Breast epithelium (tissue), 4 donors: ENCODE data around the gene TNNT1. TPM values are rescaled to one million over a fixed set of nuclear protein-coding genes. Genes with fewer than 3 reads are reported as not detected.

ENCODE experiments used
- DNase-seq, 2 donors: peaks; one replicate each; pipeline ENCODE4 v3.0.0-alpha.2; 2019; ENCODE audit warnings: low spot score in 2 of 2
- H3K27ac ChIP-seq, 2 donors: fragments of 200-600 bp; sonication (generic) in 1 of 2; one replicate each; pipeline ENCODE4 v1.5.1; 2016 to 2019; ENCODE audit warnings: mild to moderate bottlenecking in 1 of 2
- H3K27me3 ChIP-seq, 2 donors: fragments of 200-600 bp; sonication (generic) in 1 of 2; one replicate each; pipeline versions ENCODE4 v1.5.1 to v1.6.0; 2017 to 2019; ENCODE audit warnings: control low read depth in 1 of 2, mild to moderate bottlenecking in 1 of 2
- H3K36me3 ChIP-seq: fragments of 200-600 bp; one replicate; pipeline ENCODE4 v1.5.1; 2019
- H3K4me1 ChIP-seq, 2 donors: fragments of 200-600 bp; sonication (generic); one replicate each; pipeline ENCODE4 v1.5.1; 2016 to 2019; ENCODE audit warnings: control low read depth in 1 of 2
- H3K4me3 ChIP-seq, 3 donors: fragments of 200-600 bp; sonication (generic); 1 replicate in 2 of 3; 2 replicates in 1 of 3; pipeline ENCODE4 v1.5.1; 2016 to 2019; ENCODE audit warnings: mild to moderate bottlenecking in 3 of 3, moderate library complexity in 2 of 3
- H3K9me3 ChIP-seq, 2 donors: fragments of 200-600 bp; sonication (generic) in 1 of 2; one replicate each; pipeline ENCODE4 v1.5.1; 2016 to 2019; ENCODE audit warnings: control low read depth in 1 of 2
- POLR2A ChIP-seq: fragments of 450-650 bp; IDR thresholded peaks from one replicate; pipeline ENCODE4 v1.6.1; 2016; ENCODE audit warnings: antibody characterized with exemption, mild to moderate bottlenecking, moderate library complexity
- POLR2AphosphoS5 ChIP-seq, 3 donors: sonication (generic); formaldehyde crosslinking; IDR thresholded peaks; one replicate each; pipeline ENCODE4 v1.6.1; 2017; ENCODE audit warnings: antibody characterized with exemption in 3 of 3
- intact Hi-C: fragments of 100-400 bp; cut with DNase I; formaldehyde crosslinking; loops from one replicate; pipeline ENCODE4 v1.15.1; 2023; ENCODE audit warnings: low total_unique reads
- total RNA-seq, 3 donors: library from RNA; depleted of rRNA; stranded (reverse); fragments of >200 nt; gene quantifications; one replicate each; pipeline ENCODE4 v1.1.0, GENCODE V29; 2016
- TF ChIP-seq, protein P1 (sequence below), 3 donors: fragments of 450-650 bp; IDR thresholded peaks; one replicate each; pipeline ENCODE4 v1.5.1; 2016 to 2017; ENCODE audit warnings: antibody characterized with exemption in 3 of 3, mild to moderate bottlenecking in 3 of 3, moderate library complexity in 3 of 3

TNNT1 gene
- total RNA-seq, 3 donors from 2014 or later, result 3.7 to 7.2 TPM; not detected in 1

DNA sequence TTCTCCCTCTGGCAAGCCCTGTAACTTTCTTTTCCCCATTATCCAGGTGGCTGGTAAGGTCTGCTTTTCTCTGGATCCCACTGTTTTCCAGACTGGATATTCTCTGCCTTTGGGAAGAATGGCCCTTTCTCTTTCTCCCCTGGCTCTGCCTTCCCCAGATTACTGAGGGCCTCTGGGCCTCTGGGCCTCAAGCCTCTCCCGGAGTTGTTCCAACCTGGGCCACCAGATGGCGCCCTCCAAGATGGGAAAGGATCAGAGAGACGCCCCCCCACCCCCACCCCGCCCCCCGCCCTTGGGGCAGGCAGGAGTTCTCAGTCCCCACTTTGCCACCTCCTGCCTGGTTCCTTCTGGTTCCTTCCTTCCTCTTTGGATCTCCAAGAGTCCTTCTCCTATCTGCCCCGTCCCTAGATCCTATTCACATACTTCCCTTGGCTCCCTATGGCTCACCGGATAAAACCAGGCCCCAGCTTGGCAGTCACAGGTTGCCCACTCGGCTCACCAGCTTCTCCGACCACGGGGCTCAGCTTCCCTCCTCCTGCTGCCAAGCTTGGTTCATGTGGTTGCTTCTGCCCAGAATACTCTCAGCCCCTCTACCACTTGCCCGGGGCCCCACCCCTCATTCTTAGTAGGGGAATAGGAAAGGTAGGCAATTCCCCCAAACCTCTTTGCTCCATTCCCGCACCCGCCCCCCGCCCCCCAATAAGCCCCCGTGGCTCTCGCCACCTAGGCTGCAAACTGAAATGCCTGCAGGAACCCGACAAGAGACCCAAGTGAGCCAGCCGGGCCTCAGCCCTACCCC is 60.3 kb downstream of the TNNT1 start:
- Histone ChIP-seq H3K36me3 (peaks cover 6% of the 10 kb centered on the region), H3K4me1 (peaks cover 0 to 6% of the 10 kb centered on the region in 2 donors), H3K4me3 (no peak overlapping the region), H3K27me3 (no peaks in the 10 kb centered on the region), H3K9me3 (no peaks in the 10 kb centered on the region), H3K27ac (peak overlapping the region in 1 of 2 donors; percentile 7)
- no peak for TF ChIP-seq POLR2AphosphoS5 (IDR thresholded peaks at IDR 0.05)
- TF ChIP-seq POLR2A, result no peak
- TF ChIP-seq, protein P1, sequence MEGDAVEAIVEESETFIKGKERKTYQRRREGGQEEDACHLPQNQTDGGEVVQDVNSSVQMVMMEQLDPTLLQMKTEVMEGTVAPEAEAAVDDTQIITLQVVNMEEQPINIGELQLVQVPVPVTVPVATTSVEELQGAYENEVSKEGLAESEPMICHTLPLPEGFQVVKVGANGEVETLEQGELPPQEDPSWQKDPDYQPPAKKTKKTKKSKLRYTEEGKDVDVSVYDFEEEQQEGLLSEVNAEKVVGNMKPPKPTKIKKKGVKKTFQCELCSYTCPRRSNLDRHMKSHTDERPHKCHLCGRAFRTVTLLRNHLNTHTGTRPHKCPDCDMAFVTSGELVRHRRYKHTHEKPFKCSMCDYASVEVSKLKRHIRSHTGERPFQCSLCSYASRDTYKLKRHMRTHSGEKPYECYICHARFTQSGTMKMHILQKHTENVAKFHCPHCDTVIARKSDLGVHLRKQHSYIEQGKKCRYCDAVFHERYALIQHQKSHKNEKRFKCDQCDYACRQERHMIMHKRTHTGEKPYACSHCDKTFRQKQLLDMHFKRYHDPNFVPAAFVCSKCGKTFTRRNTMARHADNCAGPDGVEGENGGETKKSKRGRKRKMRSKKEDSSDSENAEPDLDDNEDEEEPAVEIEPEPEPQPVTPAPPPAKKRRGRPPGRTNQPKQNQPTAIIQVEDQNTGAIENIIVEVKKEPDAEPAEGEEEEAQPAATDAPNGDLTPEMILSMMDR (IDR thresholded peaks at IDR 0.05), result peak in 2 of 3 donors; percentile 27 to 32
- DNase-seq, result peak in 1 of 2 donors; percentile 76
- intact Hi-C loops, result no loop called here

DNA sequence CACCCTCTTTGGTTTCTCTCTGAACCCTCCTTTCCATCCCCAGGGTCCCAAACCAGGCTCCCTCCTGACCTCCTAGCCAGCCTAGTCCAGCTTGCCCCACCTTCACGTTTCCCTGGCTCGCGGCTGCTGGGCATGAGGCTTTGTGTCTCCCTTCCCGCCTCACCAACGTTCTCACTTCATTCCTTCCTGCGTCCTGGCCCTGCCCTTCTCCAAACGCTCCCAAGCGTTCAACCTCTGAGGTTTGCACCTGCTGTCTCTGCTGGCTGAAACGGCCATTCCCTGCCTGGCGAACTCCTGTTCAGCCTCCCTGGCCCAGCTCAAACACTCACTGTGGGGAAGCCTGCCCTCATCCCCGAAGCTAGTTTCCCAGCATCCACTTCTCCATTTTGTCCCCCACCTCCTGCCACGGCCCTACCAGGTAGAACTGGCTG is 61.0 kb downstream of the TNNT1 start:
- no peak for DNase-seq
- peak overlapping the region in 1 of 2 donors; percentile 7 for H3K27ac ChIP-seq
- intact Hi-C loops, result no loop called here
- H3K9me3 ChIP-seq, result no peaks in the 10 kb centered on the region
- peaks cover 6% of the 10 kb centered on the region for H3K36me3 ChIP-seq
- TF ChIP-seq POLR2A, result no peak
- no peak for TF ChIP-seq POLR2AphosphoS5 (IDR thresholded peaks at IDR 0.05)
- TF ChIP-seq, protein P1 (IDR thresholded peaks at IDR 0.05), result no peak
- peak overlapping the region in 2 of 3 donors; percentile 34 to 67 for H3K4me3 ChIP-seq
- H3K4me1 ChIP-seq, result peaks cover 0 to 6% of the 10 kb centered on the region in 2 donors
- peaks cover 0 to 5% of the 10 kb centered on the region in 2 donors for H3K27me3 ChIP-seq

DNA sequence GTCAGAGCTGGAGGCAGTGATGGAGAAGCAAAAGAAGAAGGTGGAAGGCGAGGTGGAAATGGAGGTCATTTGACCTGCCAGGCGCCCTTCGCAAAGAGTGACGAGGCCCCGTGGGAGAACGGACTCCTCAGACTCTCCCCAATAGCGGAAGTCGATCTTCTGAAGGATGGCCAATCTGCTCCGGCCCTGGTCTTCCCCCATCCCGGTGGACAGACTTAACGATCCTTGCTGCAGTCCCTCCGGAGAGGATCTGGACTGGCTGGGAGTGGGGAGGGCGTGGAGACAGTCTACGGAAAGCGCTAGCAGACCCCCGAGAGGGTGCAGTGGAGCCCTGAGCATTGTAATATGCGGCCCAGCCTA is 61.5 kb downstream of the TNNT1 start:
- DNase-seq, result no peak
- H3K27ac ChIP-seq, result no peak overlapping the region
- H3K27me3 ChIP-seq, result peaks cover 0 to 11% of the 10 kb centered on the region in 2 donors
- H3K4me3 ChIP-seq, result peak overlapping the region; percentile 34 to 67 (median 45)
- intact Hi-C loops, result no loop called here
- H3K36me3 ChIP-seq, result peaks cover 6% of the 10 kb centered on the region
- H3K4me1 ChIP-seq, result peaks cover 0 to 6% of the 10 kb centered on the region in 2 donors
- TF ChIP-seq POLR2AphosphoS5 (IDR thresholded peaks at IDR 0.05), result no peak
- TF ChIP-seq POLR2A, result no peak
- TF ChIP-seq, protein P1 (IDR thresholded peaks at IDR 0.05), result no peak
- no peaks in the 10 kb centered on the region for H3K9me3 ChIP-seq

DNA sequence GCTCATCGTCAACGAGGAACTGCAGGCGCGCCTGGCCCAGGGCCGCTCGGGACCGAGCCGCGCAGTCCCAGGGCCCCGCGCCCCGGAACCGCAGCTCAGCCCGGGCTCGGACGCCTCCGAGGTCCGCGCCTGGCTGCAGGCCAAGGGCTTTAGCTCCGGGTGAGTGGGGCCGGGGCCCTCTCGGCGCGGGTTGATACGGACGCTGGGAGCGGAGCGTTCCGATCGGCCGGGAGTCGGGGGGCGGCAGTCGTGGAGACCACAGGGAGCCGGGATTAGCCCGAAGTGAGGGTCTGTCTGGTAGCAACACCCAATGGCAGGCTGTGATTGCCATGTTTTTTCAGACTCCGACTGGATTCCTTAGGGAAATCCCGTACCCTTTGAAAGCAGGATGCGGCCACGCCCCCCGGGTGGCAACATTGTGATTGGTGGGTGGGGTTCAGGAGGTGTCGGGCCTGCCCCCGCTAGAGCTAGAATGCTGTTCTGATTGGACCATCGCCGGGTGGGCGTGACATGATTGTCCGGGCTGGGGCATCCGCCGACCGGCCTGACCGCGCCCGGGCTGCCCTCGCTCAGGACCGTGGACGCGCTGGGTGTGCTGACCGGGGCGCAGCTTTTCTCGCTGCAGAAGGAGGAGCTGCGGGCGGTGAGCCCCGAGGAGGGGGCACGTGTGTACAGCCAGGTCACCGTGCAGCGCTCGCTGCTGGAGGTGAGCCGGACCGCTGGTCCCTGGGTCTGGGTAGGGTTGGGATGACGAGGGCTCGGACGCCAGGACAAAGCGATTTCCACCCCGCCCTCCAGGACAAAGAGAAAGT is 62.1 kb downstream of the TNNT1 start:
- peak overlapping the region; percentile 34 to 67 (median 45) for H3K4me3 ChIP-seq

More for the DNA sequence above, 62.1 kb downstream of the TNNT1 start:
- no peak overlapping the region for H3K27ac ChIP-seq
- H3K9me3 ChIP-seq, result no peaks in the 10 kb centered on the region
- peaks cover 6% of the 10 kb centered on the region for H3K36me3 ChIP-seq
- intact Hi-C loops, result no loop called here
- H3K4me1 ChIP-seq, result peaks cover 0 to 6% of the 10 kb centered on the region in 2 donors
- TF ChIP-seq POLR2AphosphoS5 (IDR thresholded peaks at IDR 0.05), result peak in 1 of 3 donors; percentile 14
- TF ChIP-seq, protein P1 (IDR thresholded peaks at IDR 0.05), result no peak
- peaks cover 4 to 16% of the 10 kb centered on the region in 2 donors for H3K27me3 ChIP-seq
- DNase-seq, result peak; percentile 83 to 85
